ENCODE results near the gene ST6GALNAC3.

ST6GALNAC3 gene

GRCh38 chr1:76279101-76279748 is 204.7 kb downstream of the ST6GALNAC3 start:
- Histone ChIP-seq H3K4me2 (no peak overlapping the region), H3K36me3 (no peaks in the 10 kb centered on the region), H3K27ac (no peak overlapping the region), H4K20me1 (no peaks in the 10 kb centered on the region), H3K4me1 (peaks cover 8% of the 10 kb centered on the region), H3K27me3 (no peaks in the 10 kb centered on the region), H3K9ac (no peak overlapping the region), H3K9me3 (no peaks in the 10 kb centered on the region), H3K4me3 (no peak overlapping the region)
- no peak for TF ChIP-seq Cebpa-rat (IDR thresholded peaks at IDR 0.05)

- H3K27ac ChIP-seq, result no peak overlapping the region
- H3K27me3 ChIP-seq, result no peaks in the 10 kb centered on the region
- H4K20me1 ChIP-seq, result no peaks in the 10 kb centered on the region
- H3K4me3 ChIP-seq, result no peak overlapping the region
- no peaks in the 10 kb centered on the region for H3K36me3 ChIP-seq
- 0 out of 2 replicates have a peak overlapping the region, but pooled peaks have one; percentile 16 for H3K4me2 ChIP-seq
- no peak overlapping the region for H3K9ac ChIP-seq
- H3K4me1 ChIP-seq, result peaks cover 28% of the 10 kb centered on the region
- H3K9me3 ChIP-seq, result no peaks in the 10 kb centered on the region
- TF ChIP-seq Cebpa-rat (IDR thresholded peaks at IDR 0.05), result no peak
Observed at GRCh38 chr1:76281306-76281705, 206.8 kb downstream of the ST6GALNAC3 start.

- H3K9ac ChIP-seq, result no peak overlapping the region
Observed at GRCh38 chr1:76284842-76285241, 210.3 kb downstream of the ST6GALNAC3 start.

GRCh38 chr1:76285578-76286135 is 211.1 kb downstream of the ST6GALNAC3 start:
- Histone ChIP-seq H3K9me3 (no peaks in the 10 kb centered on the region), H3K36me3 (no peaks in the 10 kb centered on the region), H4K20me1 (no peaks in the 10 kb centered on the region), H3K4me3 (no peak overlapping the region), H3K4me1 (peaks cover 54% of the 10 kb centered on the region), H3K9ac (no peak overlapping the region), H3K27me3 (no peaks in the 10 kb centered on the region), H3K27ac (peak overlapping the region; percentile 35; the same call in 1 of the 2 replicates), H3K4me2 (peak overlapping the region; percentile 62)
- TF ChIP-seq Cebpa-rat (IDR thresholded peaks at IDR 0.05), result no peak

More at GRCh38 chr1:76284842-76285241, 210.3 kb downstream of the ST6GALNAC3 start:
- H4K20me1 ChIP-seq, result no peaks in the 10 kb centered on the region
- H3K4me3 ChIP-seq, result no peak overlapping the region
- H3K4me1 ChIP-seq, result peaks cover 45% of the 10 kb centered on the region
- H3K4me2 ChIP-seq, result peak overlapping the region; percentile 62
- H3K27me3 ChIP-seq, result no peaks in the 10 kb centered on the region
- TF ChIP-seq Cebpa-rat (IDR thresholded peaks at IDR 0.05), result no peak
- H3K27ac ChIP-seq, result peak overlapping the region; percentile 35; the same call in 1 of the 2 replicates
- H3K9me3 ChIP-seq, result no peaks in the 10 kb centered on the region
- no peaks in the 10 kb centered on the region for H3K36me3 ChIP-seq

GRCh38 chr1:76287917-76288316 is 213.4 kb downstream of the ST6GALNAC3 start:
- Histone ChIP-seq H3K36me3 (no peaks in the 10 kb centered on the region), H3K9me3 (no peaks in the 10 kb centered on the region), H4K20me1 (no peaks in the 10 kb centered on the region), H3K27ac (no peak overlapping the region), H3K27me3 (no peaks in the 10 kb centered on the region), H3K4me1 (peaks cover 69% of the 10 kb centered on the region), H3K4me2 (no peak overlapping the region), H3K9ac (no peak overlapping the region), H3K4me3 (no peak overlapping the region)
- no peak for TF ChIP-seq Cebpa-rat (IDR thresholded peaks at IDR 0.05)

GRCh38 chr1:76288758-76289483 is 214.4 kb downstream of the ST6GALNAC3 start:
- peaks cover 79% of the 10 kb centered on the region for H3K4me1 ChIP-seq
- H3K9me3 ChIP-seq, result no peaks in the 10 kb centered on the region
- H3K27me3 ChIP-seq, result no peaks in the 10 kb centered on the region
- no peak overlapping the region for H3K4me2 ChIP-seq
- no peak overlapping the region for H3K4me3 ChIP-seq
- no peaks in the 10 kb centered on the region for H3K36me3 ChIP-seq
- TF ChIP-seq Cebpa-rat (IDR thresholded peaks at IDR 0.05), result no peak
- H3K27ac ChIP-seq, result no peak overlapping the region
- no peak overlapping the region for H3K9ac ChIP-seq
- no peaks in the 10 kb centered on the region for H4K20me1 ChIP-seq

- no peaks in the 10 kb centered on the region for H3K9me3 ChIP-seq
- H3K27me3 ChIP-seq, result no peaks in the 10 kb centered on the region
- H4K20me1 ChIP-seq, result no peaks in the 10 kb centered on the region
- H3K4me2 ChIP-seq, result no peak overlapping the region
- no peak overlapping the region for H3K4me3 ChIP-seq
- H3K4me1 ChIP-seq, result peaks cover 82% of the 10 kb centered on the region
- H3K27ac ChIP-seq, result no peak overlapping the region
- no peaks in the 10 kb centered on the region for H3K36me3 ChIP-seq
- TF ChIP-seq Cebpa-rat (IDR thresholded peaks at IDR 0.05), result no peak
- H3K9ac ChIP-seq, result no peak overlapping the region
Observed at GRCh38 chr1:76289692-76290091, 215.1 kb downstream of the ST6GALNAC3 start.

GRCh38 chr1:76290271-76290670 is 215.7 kb downstream of the ST6GALNAC3 start:
- peaks cover 82% of the 10 kb centered on the region for H3K4me1 ChIP-seq
- H3K27me3 ChIP-seq, result no peaks in the 10 kb centered on the region
- H4K20me1 ChIP-seq, result no peaks in the 10 kb centered on the region
- no peak for TF ChIP-seq Cebpa-rat (IDR thresholded peaks at IDR 0.05)
- no peak overlapping the region for H3K9ac ChIP-seq
- H3K4me3 ChIP-seq, result no peak overlapping the region
- no peak overlapping the region for H3K27ac ChIP-seq
- H3K4me2 ChIP-seq, result peak overlapping the region; percentile 55
- H3K36me3 ChIP-seq, result no peaks in the 10 kb centered on the region
- no peaks in the 10 kb centered on the region for H3K9me3 ChIP-seq

GRCh38 chr1:76291191-76291590 is 216.6 kb downstream of the ST6GALNAC3 start:
- H3K9ac ChIP-seq, result no peak overlapping the region
- no peaks in the 10 kb centered on the region for H3K9me3 ChIP-seq
- TF ChIP-seq Cebpa-rat (IDR thresholded peaks at IDR 0.05), result no peak
- H3K36me3 ChIP-seq, result no peaks in the 10 kb centered on the region
- H3K4me2 ChIP-seq, result peak overlapping the region; percentile 55
- H3K4me3 ChIP-seq, result no peak overlapping the region
- H3K27ac ChIP-seq, result no peak overlapping the region
- H4K20me1 ChIP-seq, result no peaks in the 10 kb centered on the region
- H3K27me3 ChIP-seq, result no peaks in the 10 kb centered on the region
- peaks cover 81% of the 10 kb centered on the region for H3K4me1 ChIP-seq

GRCh38 chr1:76291737-76292136 is 217.2 kb downstream of the ST6GALNAC3 start:
- H3K27ac ChIP-seq, result no peak overlapping the region
- H3K36me3 ChIP-seq, result no peaks in the 10 kb centered on the region
- H3K9ac ChIP-seq, result no peak overlapping the region
- TF ChIP-seq Cebpa-rat (IDR thresholded peaks at IDR 0.05), result no peak
- H3K9me3 ChIP-seq, result no peaks in the 10 kb centered on the region
- H3K27me3 ChIP-seq, result no peaks in the 10 kb centered on the region
- H3K4me1 ChIP-seq, result peaks cover 75% of the 10 kb centered on the region
- no peaks in the 10 kb centered on the region for H4K20me1 ChIP-seq
- no peak overlapping the region for H3K4me3 ChIP-seq
- peak overlapping the region; percentile 72 for H3K4me2 ChIP-seq
